Muscle of arm (tissue), 14 donors: Measurements from ENCODE around the gene CFAP410. TPM values are rescaled to one million over a fixed set of nuclear protein-coding genes. Genes with fewer than 3 reads are reported as not detected.

Source experiments
- DNase-seq: peaks from one replicate; pipeline ENCODE4 v3.0.0-alpha.2; 2013
- long read RNA-seq, 11 donors: transcript quantifications; one replicate each; lab custom pipeline, GENCODE V29; 2026
- polyA plus RNA-seq, 12 donors: library from polyadenylated mRNA; unstranded; fragments of 120-200 nt; gene quantifications; one replicate each; pipeline ENCODE4 v1.2.1, GENCODE V29; 2013; ENCODE audit not compliant: insufficient read length in 12 of 12

CFAP410 gene
- 10 to 100 TPM in 11 of 12 donors, not detected in 1; 10.7 to 21.2 (median 13.6) TPM for polyA plus RNA-seq
- long read RNA-seq, donor 1, partial matches to known transcripts, result 0 of 10 reads
- long read RNA-seq, donor 1, other reads (novel, unspliced or antisense), result 5 of 10 reads
- long read RNA-seq, donor 2, partial matches to known transcripts, result 0 of 3 reads
- long read RNA-seq, donor 2, other reads (novel, unspliced or antisense), result 0 of 3 reads
- long read RNA-seq, donor 3, result 0 reads
- long read RNA-seq, donor 4, result 0 reads
- long read RNA-seq, donor 5, partial matches to known transcripts, result 0 of 1 reads
- long read RNA-seq, donor 5, other reads (novel, unspliced or antisense), result 0 of 1 reads
- long read RNA-seq, donor 6, partial matches to known transcripts, result 0 of 1 reads
- long read RNA-seq, donor 6, other reads (novel, unspliced or antisense), result 0 of 1 reads
- long read RNA-seq, donor 7, partial matches to known transcripts, result 0 of 1 reads
- long read RNA-seq, donor 7, other reads (novel, unspliced or antisense), result 0 of 1 reads
- long read RNA-seq, donor 8, partial matches to known transcripts, result 0 of 7 reads
- long read RNA-seq, donor 8, other reads (novel, unspliced or antisense), result 5 of 7 reads
- long read RNA-seq, donor 9, result 0 reads
- long read RNA-seq, donor 10, partial matches to known transcripts, result 0 of 1 reads
- long read RNA-seq, donor 10, other reads (novel, unspliced or antisense), result 0 of 1 reads
- long read RNA-seq, donor 11, result 0 reads

- peak; percentile 96 for DNase-seq
Measured at GRCh38 chr21:44338971-44339910, at the start of gene CFAP410. Gene CFAP410, minus strand, starts transcription at chr21:44339390. Its CDS starts 196 bp downstream, at chr21:44339194.

- no peak for DNase-seq
Measured at GRCh38 chr21:44384968-44385367, 45.8 kb upstream of the CFAP410 start.

- no peak for DNase-seq
Measured at GRCh38 chr21:44383216-44383615, 44.0 kb upstream of the CFAP410 start.

- DNase-seq, result no peak
Measured at GRCh38 chr21:44382536-44382935, 43.3 kb upstream of the CFAP410 start.

- no peak for DNase-seq
Measured at GRCh38 chr21:44381874-44382273, 42.7 kb upstream of the CFAP410 start.

- no peak for DNase-seq
Measured at GRCh38 chr21:44380876-44381275, 41.7 kb upstream of the CFAP410 start.

- DNase-seq, result no peak
Measured at GRCh38 chr21:44379991-44380865, 41.0 kb upstream of the CFAP410 start.

- DNase-seq, result no peak
Measured at GRCh38 chr21:44379515-44379848, 40.3 kb upstream of the CFAP410 start.

- DNase-seq, result no peak
Measured at GRCh38 chr21:44378646-44379514, 39.7 kb upstream of the CFAP410 start.

GRCh38 chr21:44377922-44378645 is 38.9 kb upstream of the CFAP410 start:
- no peak for DNase-seq

GRCh38 chr21:44377201-44377921 is 38.2 kb upstream of the CFAP410 start:
- no peak for DNase-seq

- no peak for DNase-seq
Measured at GRCh38 chr21:44376606-44377005, 37.4 kb upstream of the CFAP410 start.

GRCh38 chr21:44375761-44376241 is 36.6 kb upstream of the CFAP410 start:
- DNase-seq, result no peak

- no peak for DNase-seq
Measured at GRCh38 chr21:44375281-44375651, 36.1 kb upstream of the CFAP410 start.

GRCh38 chr21:44374601-44375280 is 35.6 kb upstream of the CFAP410 start:
- no peak for DNase-seq

GRCh38 chr21:44372616-44373015 is 33.4 kb upstream of the CFAP410 start:
- no peak for DNase-seq

GRCh38 chr21:44371596-44371995 is 32.4 kb upstream of the CFAP410 start:
- DNase-seq, result no peak
